GM10248 (cell line): ENCODE results near the gene NNMT.

Experiments
- CTCF ChIA-PET: fragments of 300-600 bp; sonication (Branson Sonifier 250); formaldehyde crosslinking; extraction: SDS; loops from one replicate; lab custom pipeline; 2021; ENCODE audit warnings: antibody characterized with exemption; lab: Yijun Ruan, JAX
- POLR2A ChIA-PET: fragments of 350-650 bp; sonication (Branson Sonifier 250); formaldehyde crosslinking; extraction: SDS; loops from one replicate; lab custom pipeline; 2020; ENCODE audit warnings: antibody characterized with exemption; lab: Yijun Ruan, JAX
- DNase-seq: peaks from one replicate; pipeline ENCODE4 v3.0.0; 2012; ENCODE audit errors: extremely low spot score
- TF ChIP-seq, protein P1 (sequence below): IDR thresholded peaks from 2 replicates; pipeline ENCODE4 v1.5.1; 2012; ENCODE audit warnings: mild to moderate bottlenecking, low read depth; ENCODE audit errors: extremely low read depth, missing control alignments, control extremely low read depth

The NNMT gene

DNA sequence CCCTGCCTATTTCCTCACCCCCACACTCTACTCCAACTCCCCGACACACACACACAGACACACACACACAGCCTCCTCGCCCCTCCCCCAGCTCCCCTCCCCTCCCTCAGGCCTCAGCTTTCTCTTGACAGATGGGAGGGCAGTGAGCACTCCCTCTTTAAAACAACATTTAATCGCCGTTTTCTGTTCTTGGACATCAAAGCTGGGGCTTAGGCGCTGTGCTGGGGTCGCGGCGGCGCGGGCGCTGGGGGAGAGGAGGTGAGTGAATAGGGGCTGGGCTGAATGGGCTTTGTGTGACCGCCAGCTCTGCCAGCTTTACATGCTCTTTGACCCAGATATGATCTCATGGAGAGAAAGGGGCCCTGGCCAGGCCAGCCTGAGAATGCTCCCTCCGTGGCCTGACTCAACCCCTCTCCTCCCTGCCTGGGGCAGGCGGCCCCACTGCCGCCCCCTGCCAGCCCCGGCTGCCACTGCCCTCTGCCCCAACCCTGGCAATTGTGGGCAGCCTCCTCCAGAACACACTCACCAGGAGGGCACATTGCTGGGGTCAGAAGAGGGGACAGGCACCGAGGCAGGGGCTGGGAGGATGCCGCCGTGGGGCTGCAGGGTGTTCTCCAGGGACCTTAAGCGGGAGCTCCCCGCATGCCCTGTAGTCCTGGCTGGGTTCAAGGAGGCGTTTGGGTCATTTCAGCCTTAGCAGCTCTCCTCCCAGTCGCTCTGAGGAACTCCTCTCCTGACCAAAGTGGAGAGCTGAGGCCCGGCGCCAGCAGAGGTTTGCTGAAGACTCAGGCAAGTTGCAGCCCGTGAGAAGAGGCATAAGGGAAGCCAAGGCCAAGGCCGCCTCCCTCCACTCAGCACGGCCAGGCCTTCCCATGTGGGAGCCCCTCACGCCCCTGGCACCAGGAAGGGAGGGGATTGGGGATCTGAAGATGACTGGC, 38.3 kb upstream of the NNMT start:
- TF ChIP-seq, protein P1, sequence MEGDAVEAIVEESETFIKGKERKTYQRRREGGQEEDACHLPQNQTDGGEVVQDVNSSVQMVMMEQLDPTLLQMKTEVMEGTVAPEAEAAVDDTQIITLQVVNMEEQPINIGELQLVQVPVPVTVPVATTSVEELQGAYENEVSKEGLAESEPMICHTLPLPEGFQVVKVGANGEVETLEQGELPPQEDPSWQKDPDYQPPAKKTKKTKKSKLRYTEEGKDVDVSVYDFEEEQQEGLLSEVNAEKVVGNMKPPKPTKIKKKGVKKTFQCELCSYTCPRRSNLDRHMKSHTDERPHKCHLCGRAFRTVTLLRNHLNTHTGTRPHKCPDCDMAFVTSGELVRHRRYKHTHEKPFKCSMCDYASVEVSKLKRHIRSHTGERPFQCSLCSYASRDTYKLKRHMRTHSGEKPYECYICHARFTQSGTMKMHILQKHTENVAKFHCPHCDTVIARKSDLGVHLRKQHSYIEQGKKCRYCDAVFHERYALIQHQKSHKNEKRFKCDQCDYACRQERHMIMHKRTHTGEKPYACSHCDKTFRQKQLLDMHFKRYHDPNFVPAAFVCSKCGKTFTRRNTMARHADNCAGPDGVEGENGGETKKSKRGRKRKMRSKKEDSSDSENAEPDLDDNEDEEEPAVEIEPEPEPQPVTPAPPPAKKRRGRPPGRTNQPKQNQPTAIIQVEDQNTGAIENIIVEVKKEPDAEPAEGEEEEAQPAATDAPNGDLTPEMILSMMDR = no peak
- no peak for DNase-seq
- ChIA-PET POLR2A (interaction anchor here (0.6 kb wide), 1 partner anchor 1245 kb away, joined by 5 read pairs; no protein-coding TSS in a partner anchor), CTCF (interaction anchor here (0.5 to 8.7 kb wide), 4 partner anchors 11 to 1227 kb away, joined by 3 to 107 read pairs (median 4); no protein-coding TSS in a partner anchor)

DNA sequence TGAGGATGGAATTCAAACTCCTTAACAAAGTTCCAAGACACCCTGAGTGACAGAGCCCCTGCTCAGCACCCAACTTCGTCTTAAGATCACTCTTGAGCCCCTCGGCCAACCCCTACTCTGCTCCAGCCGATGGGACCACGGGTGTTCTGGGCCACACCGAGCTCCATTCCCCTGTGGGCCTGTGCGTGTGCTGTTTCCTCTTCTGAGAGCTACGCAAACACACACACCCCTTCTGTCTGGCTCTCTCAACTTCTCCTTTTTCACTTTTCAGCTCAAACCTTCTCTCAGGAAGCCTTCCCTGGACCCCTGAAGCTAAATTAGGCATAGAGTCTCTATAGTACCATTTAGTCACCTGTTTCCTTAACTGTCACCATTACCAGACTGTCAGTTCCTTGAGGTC, 37.5 kb upstream of the NNMT start:
- TF ChIP-seq, protein P1 = no peak
- POLR2A ChIA-PET = no interaction called here
- CTCF ChIA-PET = interaction anchor here (0.5 to 8.7 kb wide), 6 partner anchors 10 to 1226 kb away, joined by 3 to 107 read pairs (median 4); no protein-coding TSS in a partner anchor

DNA sequence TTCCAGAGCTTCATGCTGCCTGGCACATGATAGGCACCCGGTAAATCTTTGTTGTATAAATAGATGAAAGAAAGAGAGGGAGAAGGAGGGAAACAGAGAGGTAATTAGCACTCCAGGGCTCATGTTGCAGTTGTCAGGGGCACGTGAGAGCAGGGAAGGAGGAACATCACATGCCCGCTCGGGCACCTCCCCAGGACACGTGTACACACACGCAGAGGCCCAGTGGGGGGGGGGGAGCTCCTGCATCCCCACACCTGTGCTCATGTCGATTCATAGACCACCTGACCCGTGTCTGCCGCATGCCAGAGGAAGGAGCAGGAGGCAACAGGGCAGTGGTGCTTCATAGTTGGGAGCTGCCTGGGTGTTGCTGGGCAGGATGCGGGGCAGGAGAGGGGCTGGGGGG, 37.1 kb upstream of the NNMT start:
- POLR2A ChIA-PET = interaction anchor here (0.6 kb wide), 1 partner anchor 358 kb away, joined by 4 read pairs; no protein-coding TSS in a partner anchor
- TF ChIP-seq, protein P1 = no peak
- no peak for DNase-seq
- CTCF ChIA-PET = interaction anchor here (1.0 to 8.7 kb wide), 7 partner anchors 9 to 454 kb away, joined by 3 to 107 read pairs (median 32); no protein-coding TSS in a partner anchor

More for the DNA sequence above, 37.5 kb upstream of the NNMT start:
- no peak for DNase-seq

DNA sequence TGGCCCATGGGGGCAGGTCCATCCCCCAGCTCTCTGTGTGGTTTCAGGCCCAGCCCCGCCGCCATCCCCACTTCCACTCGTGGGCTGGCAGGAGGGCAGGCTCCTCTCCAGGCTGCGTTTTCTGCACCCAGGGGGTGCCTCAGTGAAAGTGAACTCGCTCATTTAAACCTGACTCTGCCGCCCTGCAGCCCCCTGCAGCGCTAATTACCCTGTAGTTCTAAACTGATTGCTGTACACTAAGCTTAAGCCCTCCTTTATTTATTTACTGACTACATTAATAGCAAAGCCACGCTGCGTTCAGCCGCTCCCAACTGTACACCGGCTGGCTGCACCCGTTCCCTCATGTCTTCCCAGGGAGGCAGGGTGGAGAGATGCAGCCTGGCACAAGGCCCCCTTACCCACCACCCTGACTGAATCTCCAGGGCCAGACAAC, 36.6 kb upstream of the NNMT start:
- DNase-seq = no peak
- ChIA-PET CTCF (interaction anchor here (1.0 to 8.7 kb wide), 8 partner anchors 9 to 454 kb away, joined by 3 to 107 read pairs (median 20); partner anchors contain the start of gene HTR3B), POLR2A (interaction anchor here (0.6 kb wide), 2 partner anchors 16 to 358 kb away, joined by 3 to 4 read pairs; no protein-coding TSS in a partner anchor)
- TF ChIP-seq, protein P1 = no peak

DNA sequence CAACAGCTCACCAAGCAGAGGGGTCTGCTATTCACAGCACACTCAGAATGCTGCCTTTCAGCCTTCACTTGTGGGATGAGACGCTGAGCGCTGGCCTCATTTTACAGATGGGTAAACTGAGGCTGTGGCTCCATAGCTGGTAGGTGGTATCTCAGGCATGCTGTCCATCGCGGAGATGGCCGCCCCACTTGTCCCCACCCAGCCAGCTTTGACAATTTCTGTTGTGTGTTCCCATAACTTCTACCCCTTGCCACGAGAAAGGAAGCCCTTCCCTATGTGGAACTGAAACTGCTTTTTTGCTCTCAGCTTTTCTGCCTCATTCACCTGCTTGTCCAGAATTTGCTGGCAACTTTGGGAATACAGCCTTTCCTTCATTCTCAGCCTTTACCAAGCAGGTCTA, 36.1 kb upstream of the NNMT start:
- POLR2A ChIA-PET = interaction anchor here (0.6 kb wide), 1 partner anchor 17 kb away, joined by 3 read pairs; no protein-coding TSS in a partner anchor
- CTCF ChIA-PET = interaction anchor here (0.8 to 8.7 kb wide), 21 partner anchors 10 to 946 kb away, joined by 3 to 107 read pairs (median 5); partner anchors contain the start of genes HTR3B, TTC12 and USP28
- TF ChIP-seq, protein P1 = no peak
- DNase-seq = no peak

DNA sequence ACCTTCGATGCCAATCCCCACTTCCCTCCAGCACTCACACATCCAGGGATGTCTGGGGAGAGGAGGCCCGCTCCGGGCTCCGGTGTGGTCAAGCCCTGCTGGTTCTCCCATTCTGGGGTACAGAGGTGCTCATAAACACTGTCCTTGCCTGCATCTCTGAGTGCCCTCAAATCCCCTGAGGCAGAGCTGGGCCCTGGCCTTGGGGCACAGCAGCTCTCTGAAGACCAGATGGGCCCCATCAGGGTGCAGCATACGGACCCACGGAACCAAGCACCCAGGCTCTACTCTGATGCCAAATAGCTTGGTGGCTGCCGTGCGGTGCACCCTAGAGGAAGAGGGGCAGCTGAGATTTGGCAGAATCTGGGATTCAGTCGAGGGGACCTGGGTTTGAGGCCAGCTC, 35.7 kb upstream of the NNMT start:
- no peak for DNase-seq
- CTCF ChIA-PET = interaction anchor here (0.6 to 8.7 kb wide), 33 partner anchors 11 to 1672 kb away, joined by 3 to 107 read pairs (median 4); partner anchors contain the start of genes HTR3B, TTC12 and USP28
- POLR2A ChIA-PET = no interaction called here
- TF ChIP-seq, protein P1 = no peak
